Measurements from ENCODE around the gene MAP3K3. TPM values are rescaled to one million over a fixed set of nuclear protein-coding genes. Genes with fewer than 3 reads are reported as not detected.

The MAP3K3 gene
- total RNA-seq, 1 experiment from 2014 or later: 24.3 TPM

DNA sequence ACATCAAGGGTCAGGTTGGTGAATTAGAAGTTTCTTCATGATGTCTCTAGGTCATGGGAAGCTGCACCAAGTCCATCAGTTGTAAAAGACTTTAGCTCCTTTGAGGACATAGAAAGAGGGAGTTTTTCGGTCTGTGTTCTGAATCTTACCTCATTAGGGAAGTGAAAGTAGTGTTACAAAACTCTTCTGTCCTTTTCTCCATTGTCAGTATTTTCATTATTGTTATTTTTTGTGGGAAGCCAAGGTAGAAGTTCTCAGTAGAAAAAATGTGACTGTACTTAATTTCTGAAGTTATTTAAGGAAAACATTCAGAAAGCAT is 24.2 kb downstream of the MAP3K3 start:
- Histone ChIP-seq H3K79me1 (ENCODE audit: insufficient read depth, low read depth, low read length, poor library complexity, severe bottlenecking) (peaks cover 3% of the 10 kb centered on the region), H4K5ac (ENCODE audit: insufficient read length, low read depth, low read length) (no peak overlapping the region), H3K23me2 (ENCODE audit: insufficient read length, low read depth, low read length, poor library complexity, severe bottlenecking) (no peaks in the 10 kb centered on the region), H2BK20ac (ENCODE audit: low read depth, low read length, poor library complexity, severe bottlenecking) (no peak overlapping the region), H4K20me1 (ENCODE audit: control insufficient read depth, insufficient read depth, insufficient read length) (no peaks in the 10 kb centered on the region), H4K91ac (ENCODE audit: insufficient read length, low read depth, low read length) (no peak overlapping the region), H2BK5ac (ENCODE audit: insufficient read length, low read length) (no peak overlapping the region), H3K9me3 (ENCODE audit: control insufficient read depth, low read depth, low read length) (no peaks in the 10 kb centered on the region), H3K56ac (ENCODE audit: insufficient read length, low read depth, low read length) (no peak overlapping the region), H3K18ac (ENCODE audit: insufficient read length, low read depth, low read length) (no peak overlapping the region), H2BK15ac (ENCODE audit: low read depth, low read length) (no peak overlapping the region), H3K4me1 (ENCODE audit: insufficient read depth, low read length) (peaks cover 4% of the 10 kb centered on the region; the same call in 1 of the 2 replicates), H2BK12ac (ENCODE audit: insufficient read length, low read depth, low read length) (no peak overlapping the region), H3K14ac (ENCODE audit: insufficient read depth, low read length) (no peak overlapping the region), H2AK5ac (ENCODE audit: insufficient read length, low read length) (no peak overlapping the region), H3K27ac (ENCODE audit: insufficient read length, low read depth, low read length) (no peak overlapping the region), H3K9ac (ENCODE audit: extremely low read depth, insufficient read length, low read length) (no peak overlapping the region), H3K23ac (ENCODE audit: insufficient read length, low read depth, low read length) (no peak overlapping the region), H2BK120ac (ENCODE audit: low read depth, low read length, poor library complexity, severe bottlenecking) (no peak overlapping the region), H2AFZ (ENCODE audit: low read length) (no peak overlapping the region), H4K8ac (replicated peaks; ENCODE audit: insufficient read length, low read depth, low read length) (no peak overlapping the region), H3K4me2 (ENCODE audit: insufficient read depth, insufficient read length, low read length) (no peak overlapping the region), H3T11ph (ENCODE audit: low read length) (no peak overlapping the region), H3K4ac (ENCODE audit: low read depth, low read length) (no peak overlapping the region), H3K79me2 (ENCODE audit: insufficient read depth, low read length) (no peaks in the 10 kb centered on the region), H3K27me3 (ENCODE audit: insufficient read depth, low read length) (no peaks in the 10 kb centered on the region)
- no peak overlapping the region for H3K27ac Mint-ChIP-seq
- peaks cover 19 to 22% of the 10 kb centered on the region in 2 experiments for H3K4me1 Mint-ChIP-seq
- no peaks in the 10 kb centered on the region for H3K9me3 Mint-ChIP-seq
- H3K4me3 Mint-ChIP-seq: no peak overlapping the region
- DNase-seq: no peak
- H3K27me3 Mint-ChIP-seq (ENCODE audit: low read depth): no peaks in the 10 kb centered on the region
- peaks cover 0 to 18% (median 8%) of the 10 kb centered on the region in 3 experiments; a peak in 3 of 7 replicates for H3K36me3 Mint-ChIP-seq (ENCODE audit: insufficient read depth in 1 of 3, low read depth in 3 of 3)
- TF ChIP-seq, protein P1, sequence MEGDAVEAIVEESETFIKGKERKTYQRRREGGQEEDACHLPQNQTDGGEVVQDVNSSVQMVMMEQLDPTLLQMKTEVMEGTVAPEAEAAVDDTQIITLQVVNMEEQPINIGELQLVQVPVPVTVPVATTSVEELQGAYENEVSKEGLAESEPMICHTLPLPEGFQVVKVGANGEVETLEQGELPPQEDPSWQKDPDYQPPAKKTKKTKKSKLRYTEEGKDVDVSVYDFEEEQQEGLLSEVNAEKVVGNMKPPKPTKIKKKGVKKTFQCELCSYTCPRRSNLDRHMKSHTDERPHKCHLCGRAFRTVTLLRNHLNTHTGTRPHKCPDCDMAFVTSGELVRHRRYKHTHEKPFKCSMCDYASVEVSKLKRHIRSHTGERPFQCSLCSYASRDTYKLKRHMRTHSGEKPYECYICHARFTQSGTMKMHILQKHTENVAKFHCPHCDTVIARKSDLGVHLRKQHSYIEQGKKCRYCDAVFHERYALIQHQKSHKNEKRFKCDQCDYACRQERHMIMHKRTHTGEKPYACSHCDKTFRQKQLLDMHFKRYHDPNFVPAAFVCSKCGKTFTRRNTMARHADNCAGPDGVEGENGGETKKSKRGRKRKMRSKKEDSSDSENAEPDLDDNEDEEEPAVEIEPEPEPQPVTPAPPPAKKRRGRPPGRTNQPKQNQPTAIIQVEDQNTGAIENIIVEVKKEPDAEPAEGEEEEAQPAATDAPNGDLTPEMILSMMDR (conservative IDR thresholded peaks at IDR 0.05): no peak
- WGBS (ENCODE audit: extremely low coverage, insufficient read length, low lambda C conversion rate): no CpG with 5 or more reads among the region's 1 CpG
